SKM-1 treated with dmso at 0.1 percent for 144 hours (cell line): ENCODE measurements around the gene DNAJB13.

ENCODE experiments used
- DNase-seq: peaks from one replicate; lab custom pipeline; 2025; ENCODE audit not compliant: unreplicated experiment; lab: John Stamatoyannopoulos, UW

Gene DNAJB13

GRCh38 chr11:74012074-74012809 lies 61.4 kb downstream of the DNAJB13 start:
- no peak for DNase-seq

DNA sequence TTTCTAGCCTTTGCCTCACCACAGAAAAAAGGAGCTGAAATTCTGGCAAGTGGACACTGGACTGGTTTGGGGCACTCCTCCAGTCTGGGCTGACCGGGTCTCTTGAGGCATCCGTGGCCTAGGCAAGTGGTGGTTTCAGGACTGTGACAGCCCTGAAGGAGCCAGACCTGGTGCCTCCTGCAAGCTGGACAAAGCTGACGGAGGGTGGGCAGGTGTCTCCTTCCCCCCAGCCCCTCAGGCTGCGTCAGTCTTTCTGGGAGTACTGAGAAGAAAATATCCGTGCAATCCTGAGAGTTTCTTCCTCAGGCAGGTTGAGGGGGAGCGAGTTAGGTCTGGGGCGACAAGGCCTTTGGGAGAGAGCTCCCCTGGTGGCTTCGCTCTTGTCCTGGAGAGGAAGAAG lies 62.3 kb downstream of the DNAJB13 start:
- no peak for DNase-seq

DNA sequence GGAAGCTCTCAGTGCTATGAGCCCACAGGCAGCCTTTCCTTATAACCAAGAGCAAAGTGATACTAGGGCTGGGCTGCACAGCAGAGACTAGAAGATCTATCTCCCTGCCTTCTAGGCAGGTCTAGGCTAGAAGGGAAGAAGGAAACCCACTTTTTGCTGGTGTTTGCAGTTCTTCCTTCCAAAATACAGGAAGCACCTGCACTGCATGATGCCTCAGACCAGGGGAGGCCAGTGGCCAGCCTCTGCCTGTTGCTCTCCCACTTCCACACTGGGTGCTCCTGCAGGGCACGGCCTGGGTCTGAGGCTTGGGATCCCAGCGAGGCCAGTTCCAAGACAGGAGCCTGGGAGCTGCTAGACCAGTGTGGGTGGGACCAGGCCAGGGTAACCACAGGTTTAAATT lies 64.1 kb downstream of the DNAJB13 start:
- no peak for DNase-seq

DNA sequence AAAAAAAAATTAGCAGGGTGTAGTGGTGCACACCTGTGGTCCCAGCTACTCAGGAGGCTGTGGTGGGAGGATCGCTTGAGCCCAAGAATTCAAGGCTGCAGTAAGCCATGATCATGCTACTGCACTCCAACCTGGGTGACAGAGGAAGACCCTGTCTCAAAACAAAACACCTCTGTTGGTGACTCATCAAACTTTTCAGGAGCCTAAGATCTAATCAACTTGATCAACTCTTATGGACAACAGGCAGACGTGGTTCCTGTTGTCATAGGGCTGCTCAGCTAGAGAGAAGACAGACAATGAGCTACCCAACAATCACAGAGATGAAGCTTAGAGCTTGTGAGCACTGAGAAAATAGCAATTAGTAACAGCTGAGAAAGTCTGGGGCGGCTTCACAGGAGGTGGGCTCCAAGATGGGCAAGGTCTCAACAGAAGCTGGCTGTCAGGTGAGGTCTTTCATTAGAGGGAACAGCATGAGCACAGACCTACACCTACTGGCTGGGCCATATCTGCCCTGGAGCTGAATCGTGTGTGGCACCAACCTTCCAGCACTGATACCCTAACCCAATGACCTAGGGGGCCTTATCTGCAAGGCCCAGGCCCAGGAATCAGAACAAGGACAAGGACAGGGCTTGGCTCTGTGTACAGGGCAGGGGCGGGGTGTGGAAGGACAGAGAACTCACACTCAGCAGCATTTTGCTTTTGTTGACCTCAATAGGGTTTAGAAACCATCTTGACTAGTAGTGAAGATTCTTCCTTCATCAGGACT lies 65.3 kb downstream of the DNAJB13 start:
- DNase-seq: no peak

- no peak for DNase-seq
These were observed 66.8 kb downstream of the DNAJB13 start for GRCh38 chr11:74017631-74018030.

DNA sequence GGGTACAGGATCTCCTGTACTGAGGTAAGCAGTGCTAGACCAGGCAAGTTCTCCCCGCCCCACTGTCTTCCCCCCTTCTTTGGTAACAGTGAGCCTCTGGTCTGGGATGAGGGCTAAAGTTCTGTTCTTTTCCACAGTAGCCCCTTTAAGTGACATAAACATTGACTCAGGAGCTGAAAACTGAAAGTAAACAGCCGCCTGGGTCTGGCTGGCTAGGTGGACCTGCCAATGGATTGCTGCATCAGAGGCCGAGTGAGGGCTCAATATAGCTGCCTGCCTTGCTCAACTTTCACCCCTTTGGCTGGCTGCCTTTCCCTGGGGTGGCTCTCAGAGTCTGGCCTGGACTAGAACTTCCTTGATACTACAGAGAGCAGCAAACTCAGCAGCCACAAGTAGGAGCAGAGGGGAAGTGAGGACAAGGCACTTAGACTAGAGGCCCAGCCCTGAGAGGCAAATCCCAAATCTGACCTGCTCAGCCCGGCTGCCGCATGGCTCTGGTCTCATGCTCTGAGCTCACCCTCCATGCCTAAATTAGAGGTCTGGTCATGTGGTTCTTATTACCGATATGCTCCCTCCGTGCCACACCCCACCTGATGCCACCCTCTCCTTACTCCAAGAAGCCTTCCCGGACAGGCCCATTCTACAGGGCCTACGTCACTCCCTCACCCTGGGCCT lies 67.6 kb downstream of the DNAJB13 start:
- DNase-seq: peak; percentile 90

DNA sequence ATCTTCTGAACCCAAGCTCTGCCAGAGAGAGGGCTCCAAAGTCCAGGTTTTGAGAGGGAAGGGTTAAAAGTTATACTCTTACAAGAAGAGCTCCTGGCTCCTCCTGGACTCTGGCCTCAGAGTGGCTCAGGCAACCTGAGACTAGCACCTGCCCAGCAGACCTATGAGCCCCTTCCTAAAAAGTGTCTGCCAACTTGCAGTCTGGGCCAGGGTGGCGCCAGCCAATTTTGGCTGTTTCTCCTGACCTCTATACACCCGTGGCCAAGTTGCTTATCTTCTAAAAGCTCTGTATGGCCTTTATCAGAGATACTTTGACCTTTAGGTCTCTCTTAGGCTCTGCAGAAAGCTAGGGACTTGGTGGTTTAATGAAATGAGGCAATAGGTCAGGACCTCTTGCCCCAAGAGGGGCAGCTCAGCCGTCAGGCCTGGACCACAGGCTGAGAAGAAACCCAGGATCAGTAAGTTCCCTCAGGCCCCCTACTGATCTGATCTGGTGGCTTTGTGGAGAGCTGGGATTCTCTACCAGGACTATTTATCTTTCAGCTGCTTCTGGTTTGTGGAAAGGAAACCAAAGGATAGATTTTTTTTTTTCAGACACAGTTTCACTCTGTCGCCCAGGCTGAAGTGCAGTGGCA lies 68.4 kb downstream of the DNAJB13 start:
- DNase-seq: no peak

DNA sequence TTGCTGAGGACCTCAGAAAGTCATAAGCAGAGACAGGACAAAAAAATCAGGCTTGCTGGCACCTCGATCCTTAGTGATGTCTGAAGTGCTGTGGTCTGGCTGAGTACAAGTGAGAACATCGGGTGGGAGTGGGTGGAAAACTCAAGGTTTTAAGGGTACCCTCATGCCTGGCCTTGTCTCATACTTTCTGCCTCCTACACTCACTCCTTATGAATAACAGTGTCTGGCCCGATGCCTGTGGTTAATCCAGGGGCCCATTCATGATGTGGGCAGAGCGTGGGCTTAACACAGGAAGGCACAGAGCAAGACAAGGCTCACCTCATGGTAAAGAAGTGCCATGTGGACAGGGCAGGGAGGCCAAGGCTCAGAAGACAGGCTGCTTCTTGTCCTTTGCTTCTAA lies 69.0 kb downstream of the DNAJB13 start:
- DNase-seq: no peak
